Esophagus (tissue), 2 donors: ENCODE results near the gene CCDC184. TPM values are rescaled to one million over a fixed set of nuclear protein-coding genes. Genes with fewer than 3 reads are reported as not detected.
A peak's percentile ranks its signal among the peaks of the same experiment; 100 is the strongest.

Experiments
- H3K27ac ChIP-seq, 2 donors: one replicate each; pipeline ENCODE4 v1.5.1; 2013; ENCODE audit warnings: low read depth in 2 of 2, mild to moderate bottlenecking in 2 of 2, inconsistent platforms in 1 of 2, low read length in 1 of 2, moderate library complexity in 1 of 2
- H3K27me3 ChIP-seq, 2 donors: one replicate each; pipeline ENCODE4 v1.6.1; 2013; ENCODE audit warnings: low read length in 2 of 2, control low read depth in 1 of 2, mild to moderate bottlenecking in 1 of 2; ENCODE audit not compliant: insufficient read depth in 2 of 2, control insufficient read depth in 1 of 2
- H3K36me3 ChIP-seq, 2 donors: one replicate each; pipeline ENCODE4 v1.6.1; 2013; ENCODE audit warnings: low read length in 1 of 2; ENCODE audit not compliant: control insufficient read depth in 2 of 2, insufficient read depth in 2 of 2
- H3K4me1 ChIP-seq, 2 donors: one replicate each; pipeline ENCODE4 v1.6.1; 2013; ENCODE audit warnings: low read length in 1 of 2; ENCODE audit not compliant: control insufficient read depth in 2 of 2, insufficient read depth in 2 of 2
- H3K4me3 ChIP-seq, 2 donors: one replicate each; pipeline ENCODE4 v1.5.1; 2013; ENCODE audit warnings: low read length in 2 of 2, mild to moderate bottlenecking in 2 of 2, low read depth in 1 of 2, moderate library complexity in 1 of 2
- H3K9me3 ChIP-seq, 2 donors: one replicate each; pipeline ENCODE4 v1.6.1; 2013; ENCODE audit warnings: mild to moderate bottlenecking in 2 of 2, low read depth in 1 of 2, low read length in 1 of 2, moderate library complexity in 1 of 2; ENCODE audit not compliant: control insufficient read depth in 2 of 2, insufficient read depth in 1 of 2
- WGBS, 2 donors: extraction: QIAGEN DNeasy Blood & Tissue Kit; methylation state at CpG; one replicate each; pipeline ENCODE4 v1.1.7; 2013; 5-methylcytosine and 5-hydroxymethylcytosine counted together
- polyA plus RNA-seq, 2 donors: library from polyadenylated mRNA; stranded (reverse); fragments of 200-250 nt; gene quantifications; one replicate each; pipeline ENCODE4 v1.2.3, GENCODE V29; 2013
- donor health status: healthy with polysubstance abuse.
- donor health status: Bipolar disorder and iron deficiency.

CCDC184 gene
- polyA plus RNA-seq, 2 donors: 0.28 to 0.80 TPM

- 68 to 69% methylated on average over 3 of the region's 3 CpGs for WGBS, 2 donors
- Histone ChIP-seq H3K9me3 (no peaks in the 10 kb centered on the region), H3K4me1 (no peaks in the 10 kb centered on the region), H3K4me3 (no peak overlapping the region), H3K27me3 (no peaks in the 10 kb centered on the region), H3K27ac (no peak overlapping the region), H3K36me3 (no peaks in the 10 kb centered on the region)
Measured at GRCh38 chr12:48175613-48176416, 7.6 kb upstream of the CCDC184 start.

GRCh38 chr12:48176417-48176751, 7.1 kb upstream of the CCDC184 start:
- Histone ChIP-seq H3K4me1 (no peaks in the 10 kb centered on the region), H3K4me3 (no peak overlapping the region), H3K36me3 (no peaks in the 10 kb centered on the region), H3K27me3 (no peaks in the 10 kb centered on the region), H3K27ac (no peak overlapping the region), H3K9me3 (no peaks in the 10 kb centered on the region)

- H3K27ac ChIP-seq: no peak overlapping the region
- no peaks in the 10 kb centered on the region for H3K27me3 ChIP-seq
- no peak overlapping the region for H3K4me3 ChIP-seq
- WGBS, 2 donors: 75% methylated on average over 4 of the region's 4 CpGs
- H3K36me3 ChIP-seq: no peaks in the 10 kb centered on the region
- H3K4me1 ChIP-seq: peaks cover 0 to under 1% of the 10 kb centered on the region in 2 donors
- H3K9me3 ChIP-seq: no peaks in the 10 kb centered on the region
Measured at GRCh38 chr12:48177982-48178381, 5.5 kb upstream of the CCDC184 start.

- WGBS, 2 donors: 93% methylated on average over 1 of the region's 1 CpG
- Histone ChIP-seq H3K4me1 (peaks cover 2 to 4% of the 10 kb centered on the region in 2 donors), H3K9me3 (no peaks in the 10 kb centered on the region), H3K27ac (no peak overlapping the region), H3K27me3 (no peaks in the 10 kb centered on the region), H3K36me3 (no peaks in the 10 kb centered on the region), H3K4me3 (no peak overlapping the region)
Measured at GRCh38 chr12:48179466-48179865, 4.0 kb upstream of the CCDC184 start.

GRCh38 chr12:48180424-48180823, 3.0 kb upstream of the CCDC184 start:
- Histone ChIP-seq H3K4me3 (no peak overlapping the region), H3K9me3 (no peaks in the 10 kb centered on the region), H3K36me3 (no peaks in the 10 kb centered on the region), H3K27ac (no peak overlapping the region), H3K27me3 (no peaks in the 10 kb centered on the region), H3K4me1 (peaks cover 2 to 8% of the 10 kb centered on the region in 2 donors)
- WGBS, 2 donors: 88 to 89% methylated on average over 1 of the region's 1 CpG

GRCh38 chr12:48180857-48181495, 2.5 kb upstream of the CCDC184 start:
- H3K27me3 ChIP-seq: no peaks in the 10 kb centered on the region
- H3K4me3 ChIP-seq: no peak overlapping the region
- peaks cover 2 to 10% of the 10 kb centered on the region in 2 donors for H3K4me1 ChIP-seq
- H3K27ac ChIP-seq: no peak overlapping the region
- WGBS, 2 donors: 89 to 94% methylated on average over 2 of the region's 2 CpGs
- no peaks in the 10 kb centered on the region for H3K9me3 ChIP-seq
- no peaks in the 10 kb centered on the region for H3K36me3 ChIP-seq

GRCh38 chr12:48182631-48183030, 813 bp upstream of the CCDC184 start:
- Histone ChIP-seq H3K4me3 (peak overlapping the region; percentile 57 to 59), H3K36me3 (no peaks in the 10 kb centered on the region), H3K27me3 (no peaks in the 10 kb centered on the region), H3K4me1 (peaks cover 2 to 10% of the 10 kb centered on the region in 2 donors), H3K9me3 (no peaks in the 10 kb centered on the region), H3K27ac (no peak overlapping the region)
- WGBS, 2 donors: 10 to 11% methylated on average over 7 of the region's 7 CpGs

- Histone ChIP-seq H3K9me3 (no peaks in the 10 kb centered on the region), H3K4me3 (peak overlapping the region; percentile 57 to 59), H3K27me3 (no peaks in the 10 kb centered on the region), H3K27ac (no peak overlapping the region), H3K36me3 (no peaks in the 10 kb centered on the region), H3K4me1 (peaks cover 2 to 10% of the 10 kb centered on the region in 2 donors)
- 4% methylated on average over 56 to 61 of the region's 61 CpGs for WGBS, 2 donors
Measured at GRCh38 chr12:48183876-48184548, 568 bp downstream of the CCDC184 start.

- Histone ChIP-seq H3K4me1 (peaks cover 2 to 10% of the 10 kb centered on the region in 2 donors), H3K27ac (no peak overlapping the region), H3K4me3 (peak overlapping the region in 1 of 2 donors; percentile 57), H3K27me3 (no peaks in the 10 kb centered on the region), H3K36me3 (no peaks in the 10 kb centered on the region), H3K9me3 (no peaks in the 10 kb centered on the region)
- 6 to 9% methylated on average over 20 of the region's 20 CpGs for WGBS, 2 donors
Measured at GRCh38 chr12:48184549-48184922, 1.1 kb downstream of the CCDC184 start.
